ENCODE data around the gene CACNB1. TPM values are rescaled to one million over a fixed set of nuclear protein-coding genes. Genes with fewer than 3 reads are reported as not detected.

Gene CACNB1
- total RNA-seq, 1 donor from 2014 or later = 25.5 TPM

DNA sequence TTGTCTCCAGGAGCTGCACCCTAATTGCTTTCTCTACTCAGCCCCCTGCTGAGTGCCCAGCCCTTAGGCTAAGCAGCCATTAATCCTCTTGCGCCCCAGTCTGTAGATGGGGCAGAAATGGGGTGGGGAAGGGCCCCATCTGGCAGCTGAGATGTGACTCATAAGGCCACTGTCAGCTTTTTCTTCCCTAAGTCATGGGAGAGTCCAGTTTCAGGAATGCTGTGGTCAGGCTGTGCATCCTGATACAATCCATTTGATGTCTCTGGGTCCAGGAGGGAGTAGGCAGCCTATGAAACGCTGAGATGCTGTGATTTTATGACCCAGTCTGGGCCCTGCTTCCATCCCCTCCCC is 58.3 kb downstream of the CACNB1 start:
- Mint-ChIP-seq H3K9me3 (ENCODE audit: low read depth) (no peaks in the 10 kb centered on the region), H3K4me1 (ENCODE audit: low read depth) (peaks cover 53% of the 10 kb centered on the region), H3K27me3 (ENCODE audit: low read depth) (no peaks in the 10 kb centered on the region), H3K27ac (ENCODE audit: unreplicated experiment) (peak overlapping the region; percentile 91), H3K4me3 (ENCODE audit: unreplicated experiment) (peak overlapping the region; percentile 30), H3K36me3 (ENCODE audit: low read depth) (peaks cover 1% of the 10 kb centered on the region)
- TF ChIP-seq, protein P1, sequence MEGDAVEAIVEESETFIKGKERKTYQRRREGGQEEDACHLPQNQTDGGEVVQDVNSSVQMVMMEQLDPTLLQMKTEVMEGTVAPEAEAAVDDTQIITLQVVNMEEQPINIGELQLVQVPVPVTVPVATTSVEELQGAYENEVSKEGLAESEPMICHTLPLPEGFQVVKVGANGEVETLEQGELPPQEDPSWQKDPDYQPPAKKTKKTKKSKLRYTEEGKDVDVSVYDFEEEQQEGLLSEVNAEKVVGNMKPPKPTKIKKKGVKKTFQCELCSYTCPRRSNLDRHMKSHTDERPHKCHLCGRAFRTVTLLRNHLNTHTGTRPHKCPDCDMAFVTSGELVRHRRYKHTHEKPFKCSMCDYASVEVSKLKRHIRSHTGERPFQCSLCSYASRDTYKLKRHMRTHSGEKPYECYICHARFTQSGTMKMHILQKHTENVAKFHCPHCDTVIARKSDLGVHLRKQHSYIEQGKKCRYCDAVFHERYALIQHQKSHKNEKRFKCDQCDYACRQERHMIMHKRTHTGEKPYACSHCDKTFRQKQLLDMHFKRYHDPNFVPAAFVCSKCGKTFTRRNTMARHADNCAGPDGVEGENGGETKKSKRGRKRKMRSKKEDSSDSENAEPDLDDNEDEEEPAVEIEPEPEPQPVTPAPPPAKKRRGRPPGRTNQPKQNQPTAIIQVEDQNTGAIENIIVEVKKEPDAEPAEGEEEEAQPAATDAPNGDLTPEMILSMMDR (IDR thresholded peaks at IDR 0.05) = no peak
- DNase-seq (ENCODE audit: low spot score) = no peak

DNA sequence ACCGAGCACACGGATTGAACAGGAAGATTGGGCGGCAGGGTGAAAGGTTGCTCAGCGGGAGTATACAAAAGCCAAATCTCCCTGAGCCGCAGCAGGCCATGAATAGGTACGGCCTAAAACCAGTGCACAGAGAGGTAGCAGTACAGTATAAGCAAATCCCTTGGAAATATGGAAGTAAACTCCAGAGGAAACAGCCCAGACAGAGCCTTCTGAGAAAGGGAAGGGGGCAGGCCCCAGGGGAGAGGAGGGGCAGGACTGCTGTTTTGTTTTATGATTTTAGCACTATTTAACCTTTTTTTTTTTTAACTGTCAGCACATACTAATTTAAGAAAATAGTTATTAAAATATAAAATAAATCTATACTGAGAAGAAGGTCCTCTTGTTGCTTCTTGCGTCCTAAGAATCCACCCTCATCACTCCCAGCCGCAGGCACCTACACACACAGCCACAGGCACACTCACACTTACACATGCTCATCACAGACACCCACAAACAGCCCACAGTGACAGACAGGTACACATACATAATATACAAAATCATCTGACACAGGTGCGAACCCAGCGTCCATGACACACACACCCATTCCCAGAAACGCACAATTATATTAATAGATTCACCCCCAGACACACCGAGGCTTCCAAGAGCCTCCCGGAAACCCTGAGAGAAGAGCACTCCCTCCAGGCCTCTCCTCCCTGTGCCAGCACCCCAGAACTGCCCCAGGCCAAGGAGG is 58.9 kb downstream of the CACNB1 start:
- H3K4me1 Mint-ChIP-seq (ENCODE audit: low read depth) = peaks cover 47% of the 10 kb centered on the region
- TF ChIP-seq, protein P1 (IDR thresholded peaks at IDR 0.05) = peak; percentile 19
- H3K27ac Mint-ChIP-seq (ENCODE audit: unreplicated experiment) = peak overlapping the region; percentile 91
- DNase-seq (ENCODE audit: low spot score) = no peak
- peaks cover 1% of the 10 kb centered on the region for H3K36me3 Mint-ChIP-seq (ENCODE audit: low read depth)
- no peaks in the 10 kb centered on the region for H3K27me3 Mint-ChIP-seq (ENCODE audit: low read depth)
- H3K9me3 Mint-ChIP-seq (ENCODE audit: low read depth) = no peaks in the 10 kb centered on the region
- H3K4me3 Mint-ChIP-seq (ENCODE audit: unreplicated experiment) = peak overlapping the region; percentile 30

DNA sequence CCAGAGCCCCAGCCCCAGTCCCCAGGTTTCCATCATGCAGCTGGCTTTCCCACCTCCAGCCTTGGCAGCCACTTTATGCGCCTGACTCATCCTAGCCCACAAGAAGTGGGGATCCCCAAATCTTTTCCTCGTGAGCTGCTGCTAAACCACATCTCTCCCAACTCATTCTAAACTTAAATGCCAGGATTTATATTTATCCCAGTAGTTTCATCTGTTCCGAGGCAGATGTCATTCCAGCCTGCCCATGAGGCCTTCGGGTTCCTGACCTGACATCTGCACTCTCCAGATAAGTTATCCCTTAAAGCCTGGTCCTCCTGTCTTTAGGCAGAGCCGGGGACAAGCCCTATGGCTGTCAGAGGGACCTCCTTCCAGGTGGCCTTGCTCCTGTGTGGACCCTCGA is 62.6 kb downstream of the CACNB1 start:
- no peak for DNase-seq (ENCODE audit: low spot score)

DNA sequence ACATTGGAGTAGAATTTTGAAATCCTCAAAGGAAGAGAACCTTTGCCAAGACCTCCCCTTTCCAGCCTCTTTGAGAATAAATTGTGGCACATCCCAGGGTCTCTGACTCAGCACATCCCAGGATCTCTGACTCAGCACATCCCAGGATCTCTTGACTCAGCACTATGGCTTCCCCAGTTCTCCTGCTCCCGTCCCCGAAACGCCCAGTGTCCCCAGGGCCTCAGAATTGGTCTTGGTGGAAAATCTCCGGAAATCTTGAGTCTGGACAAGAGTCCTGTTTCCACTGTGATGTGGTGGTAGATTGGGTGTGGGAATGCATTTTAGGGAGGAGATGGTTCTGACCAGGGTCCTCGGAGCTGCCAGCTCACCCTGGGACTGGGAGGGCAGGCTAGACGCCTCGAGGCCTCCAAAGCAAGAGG is 65.3 kb downstream of the CACNB1 start:
- no peaks in the 10 kb centered on the region for H3K27me3 Mint-ChIP-seq (ENCODE audit: low read depth)
- TF ChIP-seq, protein P1 (IDR thresholded peaks at IDR 0.05) = no peak
- H3K36me3 Mint-ChIP-seq (ENCODE audit: low read depth) = peaks cover 1% of the 10 kb centered on the region
- H3K9me3 Mint-ChIP-seq (ENCODE audit: low read depth) = no peaks in the 10 kb centered on the region
- H3K4me1 Mint-ChIP-seq (ENCODE audit: low read depth) = peaks cover 33% of the 10 kb centered on the region
- DNase-seq (ENCODE audit: low spot score) = no peak
- H3K27ac Mint-ChIP-seq (ENCODE audit: unreplicated experiment) = peak overlapping the region; percentile 92
- peak overlapping the region; percentile 10 for H3K4me3 Mint-ChIP-seq (ENCODE audit: unreplicated experiment)

More for the DNA sequence above, 62.6 kb downstream of the CACNB1 start:
- H3K27ac Mint-ChIP-seq (ENCODE audit: unreplicated experiment) = peak overlapping the region; percentile 12
- TF ChIP-seq, protein P1 (IDR thresholded peaks at IDR 0.05) = no peak
- peaks cover 1% of the 10 kb centered on the region for H3K36me3 Mint-ChIP-seq (ENCODE audit: low read depth)
- H3K4me1 Mint-ChIP-seq (ENCODE audit: low read depth) = peaks cover 60% of the 10 kb centered on the region
- H3K9me3 Mint-ChIP-seq (ENCODE audit: low read depth) = no peaks in the 10 kb centered on the region
- H3K4me3 Mint-ChIP-seq (ENCODE audit: unreplicated experiment) = no peak overlapping the region
- H3K27me3 Mint-ChIP-seq (ENCODE audit: low read depth) = no peaks in the 10 kb centered on the region

DNA sequence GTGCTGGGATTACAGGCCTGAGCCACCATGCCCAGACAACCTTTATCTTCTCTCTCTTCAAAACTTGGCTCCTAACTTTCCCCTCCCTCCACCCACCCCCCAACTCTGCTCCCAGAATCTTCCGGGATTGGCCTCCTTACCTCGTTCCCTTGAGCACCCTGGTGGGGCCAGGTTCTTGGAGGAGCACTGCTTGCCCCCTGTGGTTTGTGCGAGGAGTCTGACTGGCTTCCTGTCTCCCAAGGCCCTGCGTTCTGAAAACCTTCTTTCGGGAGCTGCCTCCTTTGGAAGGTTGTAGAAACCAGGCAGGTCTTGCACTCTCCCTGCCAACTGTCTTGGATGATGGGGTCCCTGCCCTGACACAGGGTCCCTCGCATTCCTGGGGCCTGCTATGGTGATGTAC is 65.9 kb downstream of the CACNB1 start:
- H3K27ac Mint-ChIP-seq (ENCODE audit: unreplicated experiment) = peak overlapping the region; percentile 92
- H3K36me3 Mint-ChIP-seq (ENCODE audit: low read depth) = peaks cover 1% of the 10 kb centered on the region
- no peak overlapping the region for H3K4me3 Mint-ChIP-seq (ENCODE audit: unreplicated experiment)
- TF ChIP-seq, protein P1 (IDR thresholded peaks at IDR 0.05) = no peak
- DNase-seq (ENCODE audit: low spot score) = no peak
- H3K9me3 Mint-ChIP-seq (ENCODE audit: low read depth) = no peaks in the 10 kb centered on the region
- H3K4me1 Mint-ChIP-seq (ENCODE audit: low read depth) = peaks cover 27% of the 10 kb centered on the region
- H3K27me3 Mint-ChIP-seq (ENCODE audit: low read depth) = no peaks in the 10 kb centered on the region

Data from chondrocyte (in vitro differentiated cells).